ENCODE results near the gene EFNA4.

The EFNA4 gene

GRCh38 chr1:155106862-155107261 lies 43.3 kb downstream of the EFNA4 start:
- TF ChIP-seq SIN3A (IDR thresholded peaks at IDR 0.05; ENCODE audit: borderline replicate concordance, insufficient read depth, low read length) (no peak), POLR2AphosphoS5 (IDR thresholded peaks at IDR 0.05; ENCODE audit: low read depth, low read length) (no peak), FOXP2 (optimal IDR thresholded peaks at IDR 0.05; ENCODE audit: borderline replicate concordance, extremely low read depth, extremely low read length, insufficient read depth) (no peak), TAF1 (IDR thresholded peaks at IDR 0.05; ENCODE audit: borderline replicate concordance, insufficient read depth, low read length) (no peak), REST (IDR thresholded peaks at IDR 0.05; ENCODE audit: insufficient read depth in 1 of 2, low read depth in 2 of 2, low read length in 2 of 2) (no peak)

- TF ChIP-seq FOXP2 (optimal IDR thresholded peaks at IDR 0.05; ENCODE audit: borderline replicate concordance, extremely low read depth, extremely low read length, insufficient read depth) (no peak), TAF1 (IDR thresholded peaks at IDR 0.05; ENCODE audit: borderline replicate concordance, insufficient read depth, low read length) (no peak), REST (IDR thresholded peaks at IDR 0.05; ENCODE audit: insufficient read depth in 1 of 2, low read depth in 2 of 2, low read length in 2 of 2) (no peak), POLR2AphosphoS5 (IDR thresholded peaks at IDR 0.05; ENCODE audit: low read depth, low read length) (no peak), SIN3A (IDR thresholded peaks at IDR 0.05; ENCODE audit: borderline replicate concordance, insufficient read depth, low read length) (no peak)
These were observed 44.0 kb downstream of the EFNA4 start for GRCh38 chr1:155107309-155108264.

GRCh38 chr1:155108296-155108695 lies 44.8 kb downstream of the EFNA4 start:
- TF ChIP-seq TAF1 (IDR thresholded peaks at IDR 0.05; ENCODE audit: borderline replicate concordance, insufficient read depth, low read length) (no peak), POLR2AphosphoS5 (IDR thresholded peaks at IDR 0.05; ENCODE audit: low read depth, low read length) (no peak), REST (IDR thresholded peaks at IDR 0.05; ENCODE audit: insufficient read depth in 1 of 2, low read depth in 2 of 2, low read length in 2 of 2) (no peak), FOXP2 (optimal IDR thresholded peaks at IDR 0.05; ENCODE audit: borderline replicate concordance, extremely low read depth, extremely low read length, insufficient read depth) (no peak), SIN3A (IDR thresholded peaks at IDR 0.05; ENCODE audit: borderline replicate concordance, insufficient read depth, low read length) (no peak)

GRCh38 chr1:155110381-155110780 lies 46.8 kb downstream of the EFNA4 start:
- TF ChIP-seq REST (IDR thresholded peaks at IDR 0.05; ENCODE audit: insufficient read depth in 1 of 2, low read depth in 2 of 2, low read length in 2 of 2) (no peak), TAF1 (IDR thresholded peaks at IDR 0.05; ENCODE audit: borderline replicate concordance, insufficient read depth, low read length) (no peak), SIN3A (IDR thresholded peaks at IDR 0.05; ENCODE audit: borderline replicate concordance, insufficient read depth, low read length) (no peak), POLR2AphosphoS5 (IDR thresholded peaks at IDR 0.05; ENCODE audit: low read depth, low read length) (no peak), FOXP2 (optimal IDR thresholded peaks at IDR 0.05; ENCODE audit: borderline replicate concordance, extremely low read depth, extremely low read length, insufficient read depth) (no peak)

Data from PFSK-1 (cell line).